Naive thymus-derived CD4-positive, alpha-beta T cell (primary cell): ENCODE data around the gene ADM5. TPM values are rescaled to one million over a fixed set of nuclear protein-coding genes. Genes with fewer than 3 reads are reported as not detected.

Source experiments
- ATAC-seq: fragments of 150-1000 bp; cut with Tn5 transposase; 2 replicates; pipeline ENCODE4 v1.10.0; 2021; ENCODE audit warnings: mild to moderate bottlenecking, moderate library complexity
- CTCF ChIA-PET: fragments of 350-600 bp; sonication (Branson Sonifier 250); formaldehyde crosslinking; loops from one replicate; lab custom pipeline; 2021; ENCODE audit warnings: antibody characterized with exemption; lab: Charles Lee
- POLR2A ChIA-PET: fragments of 350-600 bp; sonication (Branson Sonifier 250); formaldehyde crosslinking; loops from one replicate; lab custom pipeline; 2021; ENCODE audit warnings: antibody characterized with exemption, inconsistent platforms; lab: Charles Lee
- DNase-seq, 9 donors: peaks; one replicate each; pipeline versions ENCODE4 v3.0.0 to v3.0.0-alpha.2; 2020 to 2022; ENCODE audit warnings: mixed read lengths in 1 of 9
- H3K27ac ChIP-seq: one replicate; pipeline ENCODE4 v1.7.0; 2013; ENCODE audit warnings: mild to moderate bottlenecking, low read depth, low read length, moderate library complexity
- H3K27me3 ChIP-seq, 2 donors: one replicate each; pipeline ENCODE4 v1.7.0; 2013; ENCODE audit warnings: low read length in 2 of 2, mild to moderate bottlenecking in 2 of 2, moderate library complexity in 2 of 2; ENCODE audit not compliant: control insufficient read depth in 2 of 2, insufficient read depth in 2 of 2
- H3K36me3 ChIP-seq, 3 experiments: 1 replicate in 2 of 3; 2 replicates in 1 of 3; pipeline ENCODE4 v1.7.0; 2013; ENCODE audit warnings: low read length in 3 of 3, mild to moderate bottlenecking in 3 of 3, moderate library complexity in 1 of 3; ENCODE audit not compliant: insufficient read depth in 3 of 3, control insufficient read depth in 2 of 3
- H3K4me1 ChIP-seq, 2 donors: one replicate each; pipeline ENCODE4 v1.7.0; 2013; ENCODE audit warnings: low read length in 2 of 2, mild to moderate bottlenecking in 2 of 2, moderate library complexity in 1 of 2; ENCODE audit not compliant: control insufficient read depth in 2 of 2, insufficient read depth in 2 of 2
- H3K4me3 ChIP-seq: 2 replicates; pipeline ENCODE4 v1.7.0; 2013; ENCODE audit warnings: mild to moderate bottlenecking, low read length
- H3K9me3 ChIP-seq, 3 experiments: 1 replicate in 2 of 3; 2 replicates in 1 of 3; pipeline ENCODE4 v1.7.0; 2013; ENCODE audit warnings: low read length in 3 of 3; ENCODE audit not compliant: control insufficient read depth in 2 of 3
- H3K27ac Mint-ChIP-seq, 9 donors: one replicate each; pipeline ENCODE4 v1.8.0; 2020 to 2022; ENCODE audit warnings: mixed read lengths in 9 of 9, mild to moderate bottlenecking in 8 of 9, moderate library complexity in 5 of 9, inconsistent platforms in 2 of 9
- H3K27me3 Mint-ChIP-seq, 5 donors: one replicate each; pipeline ENCODE4 v1.8.0; 2021 to 2022; ENCODE audit warnings: mixed read lengths in 5 of 5, mild to moderate bottlenecking in 1 of 5
- H3K36me3 Mint-ChIP-seq, 5 donors: one replicate each; pipeline ENCODE4 v1.8.0; 2020 to 2022; ENCODE audit warnings: mixed read lengths in 5 of 5, mild to moderate bottlenecking in 3 of 5, inconsistent platforms in 1 of 5
- H3K4me1 Mint-ChIP-seq, 7 donors: one replicate each; pipeline ENCODE4 v1.8.0; 2020 to 2022; ENCODE audit warnings: mixed read lengths in 7 of 7, mild to moderate bottlenecking in 3 of 7, inconsistent platforms in 1 of 7
- H3K4me3 Mint-ChIP-seq, 10 donors: one replicate each; pipeline ENCODE4 v1.8.0; 2020 to 2022; ENCODE audit warnings: mild to moderate bottlenecking in 10 of 10, mixed read lengths in 10 of 10, moderate library complexity in 6 of 10, inconsistent platforms in 2 of 10
- H3K9me3 Mint-ChIP-seq, 11 donors: one replicate each; pipeline ENCODE4 v1.8.0; 2020 to 2022; ENCODE audit warnings: mixed read lengths in 11 of 11, mild to moderate bottlenecking in 4 of 11, inconsistent platforms in 1 of 11, moderate library complexity in 1 of 11
- intact Hi-C, 2 donors: fragments of 100-400 bp; cut with micrococcal nuclease; formaldehyde crosslinking; loops; one replicate each; pipeline ENCODE4 v1.15.1; 2023
- polyA plus RNA-seq, 2 donors: library from polyadenylated mRNA; unstranded; fragments of 300-500 nt; fragmentation: Illumina TruSeq; gene quantifications; one replicate each; pipeline ENCODE4 v1.2.3, GENCODE V29; 2021
- total RNA-seq, 6 experiments: library from RNA in 5 of 6; stranded (reverse) in 5 of 6; gene quantifications; 1 replicate in 5 of 6; 2 replicates in 1 of 6; pipeline ENCODE4 v1.2.3 and lab custom pipeline; 2021 to 2026

Gene ADM5
- total and polyA plus RNA-seq, 7 experiments from 2014 or later = 0.34 to 7.5 (median 4.1) TPM; not detected in 1

DNA sequence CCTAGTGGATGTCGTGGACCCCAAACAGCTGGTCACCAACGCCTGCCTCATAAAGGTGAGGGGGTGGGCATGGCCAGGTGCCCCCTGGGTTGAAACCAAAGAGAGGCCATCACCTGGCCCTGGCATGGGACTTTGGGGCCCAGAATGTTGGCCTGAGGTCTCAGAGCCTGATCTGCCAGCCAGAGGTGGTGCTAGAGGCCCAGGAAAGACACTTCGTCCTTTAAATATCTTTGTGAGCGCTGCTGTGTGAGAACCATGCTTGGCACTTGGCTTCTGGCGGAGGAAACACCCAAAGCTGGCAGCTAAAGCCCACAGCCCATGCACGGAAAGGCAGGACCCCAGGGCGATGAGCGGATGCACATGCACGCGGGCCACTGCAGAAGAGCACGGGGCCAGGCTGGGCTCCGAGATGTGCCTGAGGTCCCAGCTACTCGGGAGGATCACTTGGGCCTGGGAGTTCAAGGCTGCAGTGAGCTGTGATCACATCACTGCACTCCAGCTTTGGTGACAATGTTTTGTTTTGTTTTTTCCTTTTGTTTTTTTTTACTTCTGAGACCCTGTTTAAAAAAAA lies 4.3 kb upstream of the ADM5 start:
- ChIA-PET POLR2A (interaction anchor here (1.4 to 1.5 kb wide), 2 partner anchors 9 to 182 kb away, joined by 3 to 4 read pairs; partner anchors contain the start of gene PRMT1), CTCF (interaction anchor here (0.5 to 1.3 kb wide), 2 partner anchors 179 to 235 kb away, joined by 3 to 4 read pairs; no protein-coding TSS in a partner anchor)
- peaks cover 0 to 21% (median 6%) of the 10 kb centered on the region in 5 donors for H3K36me3 Mint-ChIP-seq
- Histone ChIP-seq H3K27ac (no peak overlapping the region), H3K4me1 (peaks cover 6 to 9% of the 10 kb centered on the region in 2 donors), H3K9me3 (no peaks in the 10 kb centered on the region), H3K36me3 (peaks cover 3 to 65% (median 8%) of the 10 kb centered on the region in 3 experiments), H3K27me3 (no peaks in the 10 kb centered on the region), H3K4me3 (no peak overlapping the region)
- H3K27ac Mint-ChIP-seq = no peak overlapping the region
- intact Hi-C loops = loop anchor here in 1 of 2 donors (5.0 kb wide), 1 partner anchor 293 kb away; no protein-coding TSS in a partner anchor
- no peak for ATAC-seq
- no peaks in the 10 kb centered on the region for H3K27me3 Mint-ChIP-seq
- H3K4me1 Mint-ChIP-seq = peaks cover 9 to 27% (median 14%) of the 10 kb centered on the region in 7 donors
- H3K4me3 Mint-ChIP-seq = no peak overlapping the region
- H3K9me3 Mint-ChIP-seq = peaks cover 0 to 2% (median 0%) of the 10 kb centered on the region in 11 donors
- no peak for DNase-seq

DNA sequence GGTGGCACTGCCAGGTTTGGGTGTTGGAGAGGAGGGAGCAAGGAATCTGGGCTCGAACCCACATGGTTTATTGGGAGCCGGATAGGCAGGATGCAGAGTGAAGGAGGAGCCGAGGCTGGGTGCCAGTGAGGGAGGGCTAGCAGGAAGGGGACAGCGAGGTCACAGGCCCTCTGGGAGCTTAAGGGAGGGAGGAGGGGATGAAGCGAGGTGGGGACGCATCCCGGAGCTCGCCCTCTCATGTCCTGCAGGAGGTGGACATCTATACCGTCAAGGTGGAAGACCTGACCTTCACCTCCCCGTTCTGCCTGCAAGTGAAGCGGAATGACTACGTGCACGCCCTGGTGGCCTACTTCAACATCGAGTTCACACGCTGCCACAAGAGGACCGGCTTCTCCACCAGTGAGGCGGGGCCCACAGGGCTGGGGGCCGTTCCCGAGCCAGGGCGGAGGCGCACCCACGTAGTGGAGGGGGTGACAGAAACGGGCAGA lies 3.5 kb upstream of the ADM5 start:
- Mint-ChIP-seq H3K27ac (no peak overlapping the region), H3K9me3 (peaks cover 0 to 3% (median 0%) of the 10 kb centered on the region in 11 donors), H3K4me1 (peaks cover 14 to 29% (median 17%) of the 10 kb centered on the region in 7 donors), H3K36me3 (peaks cover 0 to 20% (median 6%) of the 10 kb centered on the region in 5 donors), H3K27me3 (peaks cover 0 to 8% (median 7%) of the 10 kb centered on the region in 5 donors), H3K4me3 (no peak overlapping the region)
- Histone ChIP-seq H3K27me3 (no peaks in the 10 kb centered on the region), H3K36me3 (peaks cover 0 to 65% (median 8%) of the 10 kb centered on the region in 3 experiments), H3K9me3 (no peaks in the 10 kb centered on the region), H3K27ac (no peak overlapping the region), H3K4me1 (peaks cover under 1 to 11% of the 10 kb centered on the region in 2 donors), H3K4me3 (no peak overlapping the region)
- DNase-seq (no peak), ATAC-seq (no peak)
- POLR2A ChIA-PET = interaction anchor here (1.5 kb wide), 1 partner anchor 9 kb away, joined by 4 read pairs; the partner anchor contains the start of gene PRMT1
- CTCF ChIA-PET = no interaction called here
- intact Hi-C loops = no loop called here

GRCh38 chr19:49686503-49687088 lies 2.8 kb upstream of the ADM5 start:
- H3K36me3 ChIP-seq = peaks cover 0 to 60% (median 8%) of the 10 kb centered on the region in 3 experiments
- H3K4me1 ChIP-seq = peaks cover 4 to 12% of the 10 kb centered on the region in 2 donors
- ATAC-seq (no peak), DNase-seq (no peak)
- H3K4me3 ChIP-seq = no peak overlapping the region
- Mint-ChIP-seq H3K9me3 (peaks cover 0 to 3% (median 0%) of the 10 kb centered on the region in 11 donors), H3K4me1 (peaks cover 19 to 32% (median 22%) of the 10 kb centered on the region in 7 donors), H3K27me3 (peaks cover 0 to 12% (median 9%) of the 10 kb centered on the region in 5 donors), H3K4me3 (no peak overlapping the region), H3K36me3 (peaks cover 0 to 19% (median 6%) of the 10 kb centered on the region in 5 donors), H3K27ac (no peak overlapping the region)
- intact Hi-C loops = no loop called here
- POLR2A ChIA-PET = interaction anchor here (1.5 kb wide), 1 partner anchor 10 kb away, joined by 4 read pairs; the partner anchor contains the start of gene PRMT1
- no peaks in the 10 kb centered on the region for H3K27me3 ChIP-seq
- H3K27ac ChIP-seq = no peak overlapping the region
- CTCF ChIA-PET = interaction anchor here (0.7 kb wide), 1 partner anchor 180 kb away, joined by 3 read pairs; no protein-coding TSS in a partner anchor
- no peaks in the 10 kb centered on the region for H3K9me3 ChIP-seq

DNA sequence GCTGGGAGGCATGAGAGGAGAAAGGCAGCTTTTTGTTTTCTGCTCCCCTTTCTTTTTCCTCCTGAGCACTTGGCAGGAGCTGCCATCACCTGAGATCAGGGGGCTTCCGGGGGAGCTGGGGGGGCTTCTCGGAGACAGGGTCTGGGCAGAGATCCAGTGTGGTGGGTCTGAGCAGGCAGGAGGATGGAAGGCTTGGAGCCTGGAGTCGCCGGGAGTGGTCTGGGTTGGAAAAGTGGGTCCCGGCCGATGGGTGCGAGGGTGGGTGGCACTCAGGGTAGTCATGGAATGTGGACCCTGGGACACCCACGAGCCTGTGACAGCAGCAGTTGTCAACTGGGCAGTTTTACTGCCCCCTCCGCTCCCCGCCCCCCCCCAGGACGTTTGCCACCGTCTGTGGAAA lies 2.2 kb upstream of the ADM5 start:
- peaks cover 0 to 19% (median 6%) of the 10 kb centered on the region in 5 donors for H3K36me3 Mint-ChIP-seq
- H3K9me3 Mint-ChIP-seq = peaks cover 0 to 3% (median 0%) of the 10 kb centered on the region in 11 donors
- peaks cover 0 to 12% (median 9%) of the 10 kb centered on the region in 5 donors for H3K27me3 Mint-ChIP-seq
- Histone ChIP-seq H3K9me3 (no peaks in the 10 kb centered on the region), H3K27ac (no peak overlapping the region), H3K4me3 (no peak overlapping the region), H3K27me3 (no peaks in the 10 kb centered on the region), H3K4me1 (peaks cover 4 to 12% of the 10 kb centered on the region in 2 donors), H3K36me3 (peaks cover 0 to 54% (median 3%) of the 10 kb centered on the region in 3 experiments)
- DNase-seq = no peak
- intact Hi-C loops = no loop called here
- peaks cover 20 to 34% (median 22%) of the 10 kb centered on the region in 7 donors for H3K4me1 Mint-ChIP-seq
- no peak for ATAC-seq
- CTCF ChIA-PET = interaction anchor here (0.7 kb wide), 1 partner anchor 180 kb away, joined by 3 read pairs; no protein-coding TSS in a partner anchor
- POLR2A ChIA-PET = interaction anchor here (1.0 kb wide), 1 partner anchor 23 kb away, joined by 3 read pairs; no protein-coding TSS in a partner anchor
- H3K4me3 Mint-ChIP-seq = no peak overlapping the region
- H3K27ac Mint-ChIP-seq = peak overlapping the region in 1 of 9 donors; percentile 25

DNA sequence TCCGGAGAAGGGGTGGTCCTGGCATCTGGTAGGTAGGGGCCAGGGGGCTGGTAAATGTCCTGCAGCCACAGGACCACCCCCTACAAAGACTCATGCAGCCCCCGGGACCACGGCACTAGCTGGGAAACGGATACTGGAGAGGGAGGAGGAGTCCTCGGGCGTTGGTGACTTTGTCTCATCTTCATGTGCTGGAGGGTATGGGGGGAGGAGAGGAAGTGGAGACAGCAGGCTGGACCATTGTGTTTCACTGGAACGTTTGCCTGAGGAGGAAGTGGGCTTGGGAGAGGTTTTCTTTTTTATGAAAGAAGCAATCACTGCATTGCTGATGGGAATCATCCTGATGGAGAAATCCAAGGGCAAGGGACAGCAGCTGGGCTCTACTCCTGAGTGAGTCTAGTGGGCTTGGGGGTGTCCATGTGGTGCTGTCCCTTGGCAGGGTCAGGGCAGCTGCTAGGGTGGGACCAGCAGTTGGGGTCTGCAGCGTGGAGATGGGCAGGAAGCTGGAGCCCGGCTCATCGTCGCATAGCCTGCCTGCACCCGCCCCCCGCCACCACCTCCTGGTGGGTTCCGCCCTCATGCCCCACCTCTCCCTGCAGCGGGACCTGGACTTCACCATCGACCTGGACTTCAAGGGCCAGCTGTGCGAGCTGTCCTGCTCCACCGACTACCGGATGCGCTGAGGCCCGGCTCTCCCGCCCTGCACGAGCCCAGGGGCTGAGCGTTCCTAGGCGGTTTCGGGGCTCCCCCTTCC lies 1.7 kb upstream of the ADM5 start:
- ATAC-seq = no peak
- POLR2A ChIA-PET = interaction anchor here (1.0 kb wide), 1 partner anchor 24 kb away, joined by 3 read pairs; no protein-coding TSS in a partner anchor
- Histone ChIP-seq H3K4me3 (no peak overlapping the region), H3K9me3 (no peaks in the 10 kb centered on the region), H3K27me3 (no peaks in the 10 kb centered on the region), H3K36me3 (peaks cover 0 to 49% (median 0%) of the 10 kb centered on the region in 3 experiments), H3K4me1 (peaks cover 4 to 12% of the 10 kb centered on the region in 2 donors), H3K27ac (no peak overlapping the region)
- Mint-ChIP-seq H3K36me3 (peaks cover 0 to 14% (median 6%) of the 10 kb centered on the region in 5 donors), H3K27me3 (peaks cover 0 to 15% (median 9%) of the 10 kb centered on the region in 5 donors), H3K27ac (peak overlapping the region in 2 of 9 donors; percentile 20 to 53), H3K4me1 (peaks cover 20 to 38% (median 25%) of the 10 kb centered on the region in 7 donors), H3K9me3 (peaks cover 0 to 3% (median 0%) of the 10 kb centered on the region in 11 donors), H3K4me3 (peak overlapping the region in 1 of 10 donors; percentile 25)
- intact Hi-C loops = no loop called here
- CTCF ChIA-PET = interaction anchor here (0.6 to 0.7 kb wide), 2 partner anchors 117 to 181 kb away, joined by 3 read pairs; no protein-coding TSS in a partner anchor
- DNase-seq = no peak
